GM19328 (cell line): ENCODE measurements around the gene TCL1A.
"Not testable (repeated sequence)": the region's sequence is repeated elsewhere in the genome, so short reads cannot be mapped to it uniquely, and the experiment has no call there.

ENCODE experiments used
- ATAC-seq: cut with Tn5 transposase; IDR thresholded peaks from one replicate; pipeline ENCODE4 v1.9.1; 2021; ENCODE audit warnings: mild to moderate bottlenecking, moderate library complexity; ENCODE audit not compliant: unreplicated experiment

Gene TCL1A

DNA sequence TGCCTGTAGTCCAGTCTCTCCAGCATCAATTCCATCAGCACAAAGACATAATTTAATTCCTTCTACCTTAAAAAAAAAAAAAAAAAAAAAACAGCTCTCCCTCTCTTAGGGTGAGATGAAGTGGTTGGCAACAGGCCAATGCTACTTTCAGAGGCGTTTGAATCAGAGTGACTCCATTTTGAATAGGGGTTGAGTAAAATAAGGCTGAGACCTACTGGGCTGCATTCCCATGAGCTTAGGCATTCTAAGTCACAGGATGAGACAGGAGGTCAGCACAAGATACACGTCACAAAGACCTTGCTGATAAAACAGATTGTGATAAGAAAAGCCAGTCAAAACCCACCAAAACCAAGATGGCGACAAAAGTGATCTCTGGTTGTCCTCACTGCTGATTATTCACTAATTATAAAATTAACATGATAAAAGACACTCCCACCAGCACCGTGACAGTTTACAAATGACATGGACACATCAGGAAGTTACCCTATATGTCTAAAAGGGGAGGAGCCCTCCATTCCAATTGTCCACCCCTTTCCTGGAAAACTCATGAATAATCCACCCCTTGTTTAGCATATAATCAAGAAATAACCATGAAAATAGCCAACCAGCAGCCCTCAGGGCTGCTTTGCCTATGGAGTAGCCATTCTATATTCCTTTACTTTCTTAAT lies 34.6 kb downstream of the TCL1A start:
- ATAC-seq, result no peak

GRCh38 chr14:95677179-95677835 lies 36.6 kb downstream of the TCL1A start:
- ATAC-seq, result no peak

DNA sequence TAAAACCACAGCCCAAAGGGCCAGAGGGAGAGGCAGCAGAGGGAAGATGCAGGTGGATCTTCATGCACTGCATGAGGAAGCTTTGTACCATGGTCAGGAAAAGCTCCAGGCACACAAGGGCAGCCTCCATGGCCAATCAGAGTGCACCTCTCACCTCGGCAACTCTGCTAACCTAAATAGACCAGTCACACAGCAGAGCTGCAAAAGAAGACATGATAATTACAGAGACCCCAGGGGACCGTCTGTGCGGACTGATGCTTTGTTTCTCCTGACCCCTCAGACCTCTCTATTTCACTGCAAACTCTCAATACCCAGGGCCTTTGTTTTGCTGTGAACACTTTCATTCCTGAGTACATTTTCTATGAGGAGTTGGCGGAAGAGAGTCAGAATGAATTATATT lies 38.4 kb downstream of the TCL1A start:
- no peak for ATAC-seq

DNA sequence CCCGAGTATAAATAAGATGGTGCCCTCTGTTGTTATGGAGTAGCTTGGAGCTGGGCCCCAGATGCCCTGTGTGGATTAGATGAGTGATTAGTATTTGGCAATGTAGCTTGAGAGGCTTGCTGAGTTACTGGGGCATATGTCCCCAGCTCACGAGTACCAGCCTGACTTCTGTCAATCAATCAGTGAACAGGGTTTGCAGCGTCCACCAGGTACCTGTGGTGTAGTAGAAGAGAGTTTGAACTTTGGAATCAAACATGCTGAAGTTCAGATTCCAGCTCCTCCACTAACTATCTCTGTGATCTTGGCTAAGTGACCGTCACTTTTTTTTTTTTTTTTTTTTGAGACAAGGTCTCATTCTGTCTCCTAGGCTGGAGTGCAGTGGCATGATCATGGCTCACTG lies 39.3 kb downstream of the TCL1A start:
- ATAC-seq, result no peak

- no peak for ATAC-seq
These were observed 45.6 kb downstream of the TCL1A start for GRCh38 chr14:95668235-95668772.

DNA sequence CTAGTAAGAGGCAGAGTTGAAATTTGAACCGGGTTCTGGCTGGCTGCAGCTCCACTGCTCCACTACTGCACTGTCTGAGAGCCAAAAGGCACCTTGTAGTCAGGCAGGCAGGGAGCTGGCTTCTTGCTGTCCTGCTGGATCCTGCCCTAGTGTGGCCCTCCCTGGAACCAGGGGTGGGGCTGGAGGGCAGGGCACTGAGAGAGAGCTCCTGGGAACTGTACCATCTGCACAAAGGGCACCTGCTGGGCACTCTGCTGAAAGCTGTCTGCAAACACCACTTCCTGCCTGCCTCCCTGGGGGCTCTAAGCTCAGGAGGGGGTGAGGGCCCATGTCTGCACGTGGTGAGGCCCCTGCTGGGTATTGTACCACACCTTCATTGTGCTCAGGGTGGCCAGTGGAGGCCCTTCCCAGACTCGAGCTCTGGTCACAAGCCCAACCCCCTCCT lies 46.7 kb downstream of the TCL1A start:
- no peak for ATAC-seq

GRCh38 chr14:95666450-95666849 lies 47.5 kb downstream of the TCL1A start:
- no peak for ATAC-seq

DNA sequence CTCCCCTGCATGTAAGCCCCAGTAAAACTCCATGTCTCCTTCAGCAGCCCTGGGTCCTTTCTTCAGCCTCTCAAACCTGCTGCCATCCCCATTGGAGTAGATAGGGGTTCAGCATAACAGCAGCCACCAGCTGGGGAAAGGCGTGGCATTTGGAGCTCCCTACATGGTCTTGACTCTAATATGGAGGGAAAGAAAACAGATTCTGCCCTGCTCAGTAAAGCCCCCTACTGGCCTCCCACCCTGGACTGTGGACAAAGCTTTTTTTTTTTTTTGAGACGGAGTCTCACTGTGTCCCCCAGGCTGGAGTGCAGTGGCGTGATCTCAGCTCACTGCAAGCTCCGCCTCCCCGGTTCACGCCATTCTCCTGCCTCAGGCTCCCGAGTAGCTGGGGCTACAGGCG lies 48.4 kb downstream of the TCL1A start:
- not testable (repeated sequence) for ATAC-seq

GRCh38 chr14:95664546-95664945 lies 49.4 kb downstream of the TCL1A start:
- ATAC-seq, result no peak

- ATAC-seq, result no peak
These were observed 49.9 kb downstream of the TCL1A start for GRCh38 chr14:95664066-95664465.

GRCh38 chr14:95663226-95663797 lies 50.6 kb downstream of the TCL1A start:
- ATAC-seq, result no peak

GRCh38 chr14:95662376-95663186 lies 51.3 kb downstream of the TCL1A start:
- ATAC-seq, result no peak

DNA sequence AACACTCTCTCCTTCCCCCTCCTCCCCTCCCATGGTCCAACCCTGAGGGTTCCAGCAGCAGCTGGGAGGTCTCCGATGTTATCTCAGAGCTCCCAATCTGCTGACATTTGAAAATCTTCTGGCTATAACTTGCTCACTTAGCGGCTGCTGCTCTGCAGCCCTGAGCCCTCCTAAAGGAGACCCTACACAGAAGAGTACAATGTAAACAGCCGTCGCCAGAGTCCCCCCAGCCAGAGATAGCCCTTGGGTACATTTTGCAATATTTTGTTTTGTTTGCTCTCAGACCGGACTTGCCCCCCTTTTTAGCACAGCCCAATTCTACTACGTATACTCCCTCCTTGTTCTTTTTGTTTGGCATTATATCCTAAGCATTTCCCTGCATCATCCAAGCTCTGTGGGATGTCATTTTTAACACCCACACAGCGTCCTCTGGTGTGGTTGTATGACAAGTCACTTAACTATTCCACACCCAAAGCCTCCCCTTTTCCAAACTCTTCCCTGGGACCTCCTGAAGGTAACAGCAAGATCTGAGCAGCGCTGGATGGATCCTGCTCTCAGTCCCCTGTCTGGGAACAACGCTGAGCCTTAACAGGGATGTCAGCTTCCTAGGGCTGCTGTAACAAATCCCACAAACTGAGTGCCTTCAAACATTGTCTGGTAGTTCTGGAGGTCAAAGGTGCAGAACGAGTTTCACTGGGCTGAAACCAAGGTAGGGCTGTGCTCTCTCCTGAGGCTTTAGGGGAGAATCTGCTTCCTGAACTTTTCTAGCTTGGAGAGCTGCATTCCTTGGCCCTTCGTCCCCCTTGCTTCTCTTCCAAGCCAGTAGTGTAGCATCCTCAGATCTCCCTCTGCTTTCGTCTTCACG lies 53.0 kb downstream of the TCL1A start:
- ATAC-seq, result no peak

- no peak for ATAC-seq
These were observed 53.9 kb downstream of the TCL1A start for GRCh38 chr14:95659990-95660385.
